Measurements from ENCODE around the gene HOXC9.

HOXC9 gene

DNA sequence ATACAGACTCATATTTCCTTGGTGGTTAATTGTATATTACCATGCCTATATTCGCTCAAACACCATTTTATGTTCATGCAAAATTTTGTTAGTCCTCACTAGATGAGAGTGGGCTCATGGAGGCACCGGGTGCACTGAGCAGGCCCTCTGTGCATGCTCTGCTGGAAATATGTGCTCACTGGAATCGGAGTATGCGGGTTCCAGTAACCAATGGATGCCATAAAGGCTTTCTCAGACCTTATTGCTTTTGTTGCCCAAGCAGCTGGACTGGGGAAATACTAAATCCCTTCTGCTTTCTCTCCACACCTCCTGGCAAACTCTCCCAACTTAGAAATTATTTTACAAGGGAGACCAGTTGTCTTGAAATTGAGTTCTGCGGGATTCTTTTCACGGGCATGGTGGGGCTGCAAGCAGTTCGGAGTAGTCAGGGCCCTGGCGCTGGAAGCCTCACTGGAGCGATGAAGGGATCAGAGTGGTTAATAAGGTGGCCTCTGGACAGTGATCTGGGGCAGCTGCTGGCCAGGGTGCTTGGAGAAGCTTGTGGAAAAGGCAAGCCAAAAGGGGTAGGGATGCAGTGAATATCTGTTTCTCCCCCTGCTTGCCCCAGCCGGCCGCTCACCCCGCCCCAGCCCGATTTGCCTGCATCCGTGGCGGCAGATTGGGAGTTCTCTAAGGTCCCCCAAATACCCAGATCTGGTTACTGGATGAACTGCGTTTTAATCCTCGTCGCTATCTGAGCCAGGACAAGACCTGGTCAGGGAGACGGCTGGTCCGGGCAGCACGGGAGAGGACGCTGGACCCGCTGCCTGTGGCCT lies 20.8 kb downstream of the HOXC9 start:
- H3K36me3 ChIP-seq, result no peaks in the 10 kb centered on the region; the same call in 1 of the 2 replicates
- H3K9me3 ChIP-seq (ENCODE audit: severe bottlenecking), result no peaks in the 10 kb centered on the region
- H3K27ac ChIP-seq, result peak overlapping the region; percentile 97
- peak overlapping the region; percentile 73 for H3K4me3 ChIP-seq (ENCODE audit: low read depth, low read length)
- no peak for TF ChIP-seq CTCF (IDR thresholded peaks at IDR 0.05; ENCODE audit: low read depth, low read length)
- H3K27me3 ChIP-seq (ENCODE audit: insufficient read depth, low read depth, severe bottlenecking), result no peaks in the 10 kb centered on the region
- peak; percentile 74 for DNase-seq

- DNase-seq, result peak; percentile 76
- Histone ChIP-seq H3K9me3 (ENCODE audit: severe bottlenecking) (no peaks in the 10 kb centered on the region), H3K27me3 (ENCODE audit: insufficient read depth, low read depth, severe bottlenecking) (no peaks in the 10 kb centered on the region), H3K27ac (peak overlapping the region; percentile 97), H3K36me3 (no peaks in the 10 kb centered on the region; the same call in 1 of the 2 replicates), H3K4me3 (ENCODE audit: low read depth, low read length) (peak overlapping the region; percentile 73)
- 0 out of 2 replicates have a peak, but pooled peaks have one; percentile 39 for TF ChIP-seq CTCF (IDR thresholded peaks at IDR 0.05; ENCODE audit: low read depth, low read length)
Measured at GRCh38 chr12:54021432-54022013, 21.6 kb downstream of the HOXC9 start.

GRCh38 chr12:54022960-54023884 lies 23.3 kb downstream of the HOXC9 start:
- no peak for TF ChIP-seq CTCF (IDR thresholded peaks at IDR 0.05; ENCODE audit: low read depth, low read length)
- Histone ChIP-seq H3K27me3 (ENCODE audit: insufficient read depth, low read depth, severe bottlenecking) (no peaks in the 10 kb centered on the region), H3K36me3 (no peaks in the 10 kb centered on the region; the same call in 1 of the 2 replicates), H3K27ac (peak overlapping the region; percentile 97), H3K4me3 (ENCODE audit: low read depth, low read length) (peak overlapping the region; percentile 33), H3K9me3 (ENCODE audit: severe bottlenecking) (no peaks in the 10 kb centered on the region)
- no peak for DNase-seq

DNA sequence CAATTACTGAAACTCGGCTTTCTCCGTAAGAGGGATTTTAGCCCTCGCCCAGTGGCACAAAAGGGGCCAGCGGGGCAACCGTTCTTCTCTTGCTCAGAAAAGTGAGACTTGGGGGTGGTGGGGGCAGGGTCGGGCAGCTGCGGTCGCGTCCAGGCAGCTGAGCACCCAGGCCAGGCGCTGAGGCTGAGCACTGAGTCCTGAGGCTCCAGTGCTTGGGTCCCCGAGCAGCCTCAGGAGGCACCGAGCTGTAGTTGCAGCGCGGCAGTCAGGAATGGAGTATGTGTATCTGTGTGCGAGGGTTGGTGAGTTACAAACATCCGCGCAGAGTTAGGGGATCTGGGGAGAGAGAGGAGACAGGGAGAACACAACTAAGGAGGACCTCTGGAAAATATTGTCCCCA lies 24.2 kb downstream of the HOXC9 start:
- peak overlapping the region; percentile 97 for H3K27ac ChIP-seq
- H3K36me3 ChIP-seq, result no peaks in the 10 kb centered on the region; the same call in 1 of the 2 replicates
- TF ChIP-seq CTCF (IDR thresholded peaks at IDR 0.05; ENCODE audit: low read depth, low read length), result no peak
- DNase-seq, result peak; percentile 58
- no peaks in the 10 kb centered on the region for H3K27me3 ChIP-seq (ENCODE audit: insufficient read depth, low read depth, severe bottlenecking)
- H3K4me3 ChIP-seq (ENCODE audit: low read depth, low read length), result peak overlapping the region; percentile 33
- H3K9me3 ChIP-seq (ENCODE audit: severe bottlenecking), result no peaks in the 10 kb centered on the region

- no peaks in the 10 kb centered on the region for H3K9me3 ChIP-seq (ENCODE audit: severe bottlenecking)
- no peak for TF ChIP-seq CTCF (IDR thresholded peaks at IDR 0.05; ENCODE audit: low read depth, low read length)
- no peak overlapping the region; the same call in 1 of the 2 replicates for H3K4me3 ChIP-seq (ENCODE audit: low read depth, low read length)
- H3K27ac ChIP-seq, result peak overlapping the region; percentile 97
- no peaks in the 10 kb centered on the region for H3K27me3 ChIP-seq (ENCODE audit: insufficient read depth, low read depth, severe bottlenecking)
- no peaks in the 10 kb centered on the region; the same call in 1 of the 2 replicates for H3K36me3 ChIP-seq
- DNase-seq, result no peak
Measured at GRCh38 chr12:54024581-54025305, 24.8 kb downstream of the HOXC9 start.
